Panc1 (cell line): ENCODE measurements around the gene SLC9A3. TPM values are rescaled to one million over a fixed set of nuclear protein-coding genes. Genes with fewer than 3 reads are reported as not detected.

Source experiments
- ATAC-seq: fragments of 200-7000 bp; cut with Tn5 transposase; 2 replicates; pipeline ENCODE4 v1.9.1; 2020; ENCODE audit warnings: mild to moderate bottlenecking, moderate library complexity
- BruUV-seq: library from RNA; stranded (reverse); fragments of 400-500 nt; replicated peaks from 2 replicates; lab custom pipeline; 2021; lab: Mats Ljungman, UMichigan
- CTCF ChIA-PET: fragments of 300-600 bp; sonication (Branson Sonifier 250); formaldehyde crosslinking; loops from one replicate; lab custom pipeline; 2022; ENCODE audit warnings: antibody characterized with exemption; lab: Charles Lee
- POLR2A ChIA-PET: fragments of 300-600 bp; sonication (Branson Sonifier 250); formaldehyde crosslinking; loops from one replicate; lab custom pipeline; 2022; ENCODE audit warnings: antibody characterized with exemption; lab: Charles Lee
- DNase-seq: peaks from one replicate; pipeline ENCODE4 v3.0.0-alpha.2; 2010; ENCODE audit warnings: low read depth, low spot score
- H3K27ac ChIP-seq: 2 replicates; pipeline ENCODE4 v1.5.1; 2011; ENCODE audit warnings: mild to moderate bottlenecking, low read length, inconsistent platforms
- H3K27me3 ChIP-seq: fragments of 200-500 bp; sonication (Bioruptor generic); 2 replicates; pipeline ENCODE4 v1.6.0; 2014; ENCODE audit warnings: low read length, inconsistent platforms; ENCODE audit not compliant: control insufficient read depth, insufficient read depth
- H3K36me3 ChIP-seq: fragments of 200-500 bp; sonication (Bioruptor generic); 2 replicates; pipeline ENCODE4 v1.5.1; 2014; ENCODE audit warnings: inconsistent platforms, mild to moderate bottlenecking, low read length, moderate library complexity; ENCODE audit not compliant: control insufficient read depth, insufficient read depth
- H3K4me1 ChIP-seq: 2 replicates; pipeline ENCODE4 v1.5.1; 2011; ENCODE audit warnings: inconsistent platforms, mild to moderate bottlenecking, low read length, moderate library complexity; ENCODE audit not compliant: control insufficient read depth, insufficient read depth
- H3K4me3 ChIP-seq, 2 experiments: 2 replicates each; pipeline ENCODE4 v1.5.1; 2011 to 2012; ENCODE audit warnings: low read depth in 2 of 2, low read length in 2 of 2, mild to moderate bottlenecking in 2 of 2, inconsistent platforms in 1 of 2, moderate library complexity in 1 of 2
- H3K9me3 ChIP-seq: fragments of 200-500 bp; sonication (Bioruptor generic); 2 replicates; pipeline ENCODE4 v1.5.1; 2014; ENCODE audit warnings: low read depth, mild to moderate bottlenecking, inconsistent platforms, low read length, moderate library complexity; ENCODE audit not compliant: control insufficient read depth, insufficient read depth
- CTCF ChIP-seq: fragments of 450-650 bp; IDR thresholded peaks from 2 replicates; pipeline ENCODE4 v1.5.1; 2017; ENCODE audit warnings: mild to moderate bottlenecking
- POLR2AphosphoS5 ChIP-seq: IDR thresholded peaks from 2 replicates; pipeline ENCODE4 v1.6.1; 2012; ENCODE audit warnings: mild to moderate bottlenecking, low read depth, low read length, moderate library complexity
- SIN3A ChIP-seq: IDR thresholded peaks from 2 replicates; pipeline ENCODE4 v1.6.1; 2012; ENCODE audit warnings: low read depth, mild to moderate bottlenecking, low read length, moderate library complexity, borderline replicate concordance; ENCODE audit not compliant: insufficient read depth
- TCF7L2 ChIP-seq: IDR thresholded peaks from 2 replicates; pipeline ENCODE4 v1.6.1; 2011; ENCODE audit warnings: mild to moderate bottlenecking, low read depth, low read length, inconsistent platforms
- in situ Hi-C: cut with HindIII; loops from 2 replicates; pipeline ENCODE4 v1.10.0; 2016; ENCODE audit warnings: low sequenced_read_pairs, low pct_unique_long_range_greater_than_20kb
- intact Hi-C: fragments of 100-400 bp; cut with micrococcal nuclease; formaldehyde crosslinking; loops from one replicate; pipeline ENCODE4 v1.10.0; 2022; ENCODE audit not compliant: unreplicated experiment
- total RNA-seq: library from RNA; stranded (reverse); gene quantifications from one replicate; pipeline ENCODE4 v1.2.1, GENCODE V29; 2021; ENCODE audit not compliant: unreplicated experiment
- TF ChIP-seq, protein P1 (sequence below), 2 experiments: IDR thresholded peaks; 2 replicates each; pipeline ENCODE4 v1.6.1; 2011 to 2012; ENCODE audit warnings: low read depth in 2 of 2, control low read depth in 1 of 2, low read length in 1 of 2, mild to moderate bottlenecking in 1 of 2, moderate library complexity in 1 of 2; ENCODE audit not compliant: insufficient read depth in 1 of 2

SLC9A3 gene
- total RNA-seq, 1 experiment from 2014 or later = 2.0 TPM

DNA sequence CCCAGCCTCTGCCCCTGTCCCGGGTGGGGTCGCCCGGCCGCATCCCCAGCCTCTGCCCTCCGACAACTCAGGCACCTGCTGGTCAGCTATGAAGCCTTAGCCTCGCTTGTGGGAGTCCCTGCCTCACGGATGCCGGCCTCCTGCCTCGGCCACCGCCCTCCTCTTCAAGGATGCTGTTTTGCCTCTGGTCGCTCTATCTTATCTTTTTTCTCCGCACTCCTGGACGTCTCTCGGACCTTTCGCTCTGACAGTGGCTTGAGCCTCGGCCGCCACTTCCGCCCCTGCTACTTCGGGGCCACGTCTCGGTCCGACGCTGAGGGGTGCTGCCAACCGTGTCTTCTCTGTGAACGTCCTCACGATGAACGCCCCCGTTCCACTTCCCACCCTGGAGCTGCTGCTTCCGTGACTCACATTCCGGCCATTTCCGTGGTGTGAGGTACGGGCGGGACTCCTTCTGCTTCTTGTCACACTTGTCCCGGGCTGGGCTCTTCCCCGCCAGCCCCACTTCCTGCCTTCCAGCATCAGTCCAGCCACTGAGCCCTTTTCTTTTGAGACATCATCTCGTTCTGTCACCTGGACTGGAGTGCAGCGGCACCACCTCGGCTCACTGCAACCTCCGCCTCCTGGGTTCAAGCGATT lies 26.3 kb downstream of the SLC9A3 start:
- no peaks in the 10 kb centered on the region for H3K4me1 ChIP-seq
- TF ChIP-seq SIN3A = no peak
- TF ChIP-seq, protein P1, sequence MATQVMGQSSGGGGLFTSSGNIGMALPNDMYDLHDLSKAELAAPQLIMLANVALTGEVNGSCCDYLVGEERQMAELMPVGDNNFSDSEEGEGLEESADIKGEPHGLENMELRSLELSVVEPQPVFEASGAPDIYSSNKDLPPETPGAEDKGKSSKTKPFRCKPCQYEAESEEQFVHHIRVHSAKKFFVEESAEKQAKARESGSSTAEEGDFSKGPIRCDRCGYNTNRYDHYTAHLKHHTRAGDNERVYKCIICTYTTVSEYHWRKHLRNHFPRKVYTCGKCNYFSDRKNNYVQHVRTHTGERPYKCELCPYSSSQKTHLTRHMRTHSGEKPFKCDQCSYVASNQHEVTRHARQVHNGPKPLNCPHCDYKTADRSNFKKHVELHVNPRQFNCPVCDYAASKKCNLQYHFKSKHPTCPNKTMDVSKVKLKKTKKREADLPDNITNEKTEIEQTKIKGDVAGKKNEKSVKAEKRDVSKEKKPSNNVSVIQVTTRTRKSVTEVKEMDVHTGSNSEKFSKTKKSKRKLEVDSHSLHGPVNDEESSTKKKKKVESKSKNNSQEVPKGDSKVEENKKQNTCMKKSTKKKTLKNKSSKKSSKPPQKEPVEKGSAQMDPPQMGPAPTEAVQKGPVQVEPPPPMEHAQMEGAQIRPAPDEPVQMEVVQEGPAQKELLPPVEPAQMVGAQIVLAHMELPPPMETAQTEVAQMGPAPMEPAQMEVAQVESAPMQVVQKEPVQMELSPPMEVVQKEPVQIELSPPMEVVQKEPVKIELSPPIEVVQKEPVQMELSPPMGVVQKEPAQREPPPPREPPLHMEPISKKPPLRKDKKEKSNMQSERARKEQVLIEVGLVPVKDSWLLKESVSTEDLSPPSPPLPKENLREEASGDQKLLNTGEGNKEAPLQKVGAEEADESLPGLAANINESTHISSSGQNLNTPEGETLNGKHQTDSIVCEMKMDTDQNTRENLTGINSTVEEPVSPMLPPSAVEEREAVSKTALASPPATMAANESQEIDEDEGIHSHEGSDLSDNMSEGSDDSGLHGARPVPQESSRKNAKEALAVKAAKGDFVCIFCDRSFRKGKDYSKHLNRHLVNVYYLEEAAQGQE (IDR thresholded peaks at IDR 0.05; ENCODE audit: insufficient read depth in 1 of 2, low read depth in 2 of 2, low read length in 1 of 2) = no peak
- no peak for TF ChIP-seq TCF7L2
- no peak for TF ChIP-seq CTCF
- no peak for TF ChIP-seq POLR2AphosphoS5
- intact Hi-C loops = no loop called here
- BruUV-seq = no TSS peak
- CTCF ChIA-PET = no interaction called here
- DNase-seq = no peak
- H3K4me3 ChIP-seq = no peak overlapping the region
- no peaks in the 10 kb centered on the region for H3K27me3 ChIP-seq
- in situ Hi-C loops = no loop called here
- H3K36me3 ChIP-seq = no peaks in the 10 kb centered on the region
- no peak for ATAC-seq
- H3K27ac ChIP-seq = no peak overlapping the region
- H3K9me3 ChIP-seq = no peaks in the 10 kb centered on the region
- POLR2A ChIA-PET = no interaction called here

GRCh38 chr5:497090-497700 lies 27.1 kb downstream of the SLC9A3 start:
- intact Hi-C loops (no loop called here), in situ Hi-C loops (no loop called here)
- Histone ChIP-seq H3K4me1 (no peaks in the 10 kb centered on the region), H3K27ac (no peak overlapping the region), H3K27me3 (no peaks in the 10 kb centered on the region), H3K9me3 (no peaks in the 10 kb centered on the region), H3K36me3 (no peaks in the 10 kb centered on the region), H3K4me3 (no peak overlapping the region)
- BruUV-seq = no TSS peak
- POLR2A ChIA-PET = no interaction called here
- ATAC-seq (no peak), DNase-seq (no peak)
- CTCF ChIA-PET = no interaction called here
- TF ChIP-seq SIN3A (no peak), CTCF (no peak), TCF7L2 (no peak), POLR2AphosphoS5 (no peak)
- TF ChIP-seq, protein P1 (IDR thresholded peaks at IDR 0.05; ENCODE audit: insufficient read depth in 1 of 2, low read depth in 2 of 2, low read length in 1 of 2) = no peak
